HEK293 (cell line): ENCODE results near the gene FABP7.

Source experiments
- CTCF ChIA-PET: fragments of 350-600 bp; formaldehyde crosslinking; extraction: SDS; loops from one replicate; lab custom pipeline; 2021; ENCODE audit warnings: antibody characterized with exemption; lab: Yijun Ruan, JAX
- POLR2A ChIA-PET: fragments of 300-600 bp; formaldehyde crosslinking; extraction: SDS; loops from one replicate; lab custom pipeline; 2020; ENCODE audit warnings: antibody characterized with exemption, inconsistent platforms; lab: Yijun Ruan, JAX
- H3K27ac ChIP-seq: fragments of 200-500 bp; sonication (Bioruptor generic); 2 replicates; pipeline ENCODE4 v1.5.1; 2014; ENCODE audit warnings: low read depth, low read length, control low read depth, inconsistent platforms; ENCODE audit errors: extremely low read depth
- H3K36me3 ChIP-seq, 2 experiments: fragments of 200-500 bp in 1 of 2; sonication (Bioruptor generic) in 1 of 2; 1 replicate in 1 of 2; 2 replicates in 1 of 2; pipeline ENCODE4 v1.5.1; 2014 to 2017; ENCODE audit warnings: inconsistent platforms in 2 of 2, low read length in 2 of 2; ENCODE audit not compliant: control insufficient read depth in 2 of 2, insufficient read depth in 1 of 2
- H3K4me1 ChIP-seq: fragments of 200-500 bp; sonication (Bioruptor generic); 2 replicates; pipeline ENCODE4 v1.5.1; 2014; ENCODE audit warnings: mild to moderate bottlenecking, low read length, inconsistent platforms; ENCODE audit not compliant: control insufficient read depth, insufficient read depth
- H3K4me3 ChIP-seq: 2 replicates; pipeline ENCODE4 v1.5.1; 2011; ENCODE audit warnings: low read depth, mild to moderate bottlenecking, control low read depth, low read length, moderate library complexity
- H3K9me3 ChIP-seq: fragments of 200-500 bp; sonication (Bioruptor generic); 2 replicates; pipeline ENCODE4 v1.5.1; 2014; ENCODE audit warnings: low read depth, low read length, inconsistent platforms; ENCODE audit not compliant: control insufficient read depth, insufficient read depth
- FEZF1 ChIP-seq: fragments of 450-650 bp; formaldehyde crosslinking; IDR thresholded peaks from 2 replicates; pipeline ENCODE4 v1.5.1; 2016; ENCODE audit warnings: missing biosample characterization, missing genetic modification characterization
- KLF9 ChIP-seq: fragments of 450-650 bp; formaldehyde crosslinking; IDR thresholded peaks from 2 replicates; pipeline ENCODE4 v1.5.1; 2016; ENCODE audit warnings: missing biosample characterization, missing genetic modification characterization, low read depth
- PBX3 ChIP-seq: sonication (generic); formaldehyde crosslinking; IDR thresholded peaks from 2 replicates; pipeline ENCODE4 v1.8.1; 2022; ENCODE audit warnings: mild to moderate bottlenecking, moderate library complexity, missing genetic modification reagents
- PRDM4 ChIP-seq: fragments of 450-650 bp; formaldehyde crosslinking; IDR thresholded peaks from 2 replicates; pipeline ENCODE4 v1.5.1; 2017; ENCODE audit warnings: missing biosample characterization, missing genetic modification characterization
- RBAK ChIP-seq: fragments of 450-650 bp; formaldehyde crosslinking; IDR thresholded peaks from 2 replicates; pipeline ENCODE4 v1.5.1; 2016; ENCODE audit warnings: missing biosample characterization, missing genetic modification characterization
- TRIM28 ChIP-seq: IDR thresholded peaks from 2 replicates; pipeline ENCODE4 v1.6.1; 2011; ENCODE audit warnings: low read length, control low read depth, borderline replicate concordance
- ZBTB7A ChIP-seq: fragments of 450-650 bp; formaldehyde crosslinking; IDR thresholded peaks from 2 replicates; pipeline ENCODE4 v1.5.1; 2016; ENCODE audit warnings: low read depth, missing biosample characterization, missing genetic modification characterization
- ZNF138 ChIP-seq: fragments of 450-650 bp; formaldehyde crosslinking; IDR thresholded peaks from 2 replicates; pipeline ENCODE4 v1.5.1; 2016; ENCODE audit warnings: missing biosample characterization, missing genetic modification characterization, borderline replicate concordance
- ZNF146 ChIP-seq: fragments of 450-650 bp; formaldehyde crosslinking; IDR thresholded peaks from 2 replicates; pipeline ENCODE4 v1.5.1; 2016; ENCODE audit warnings: missing biosample characterization, missing genetic modification characterization
- ZNF48 ChIP-seq: fragments of 450-650 bp; formaldehyde crosslinking; IDR thresholded peaks from 2 replicates; pipeline ENCODE4 v1.5.1; 2016; ENCODE audit warnings: missing biosample characterization, missing genetic modification characterization
- ZNF654 ChIP-seq: fragments of 450-650 bp; formaldehyde crosslinking; IDR thresholded peaks from 2 replicates; pipeline ENCODE4 v1.5.1; 2016; ENCODE audit warnings: low read depth, missing biosample characterization, missing genetic modification characterization
- ZNF707 ChIP-seq: fragments of 450-650 bp; formaldehyde crosslinking; IDR thresholded peaks from 2 replicates; pipeline ENCODE4 v1.5.1; 2016; ENCODE audit warnings: missing biosample characterization, missing genetic modification characterization
- ZNF768 ChIP-seq: fragments of 450-650 bp; formaldehyde crosslinking; IDR thresholded peaks from 2 replicates; pipeline ENCODE4 v1.5.1; 2018; ENCODE audit warnings: missing biosample characterization, mild to moderate bottlenecking, missing genetic modification characterization
- ZSCAN30 ChIP-seq: fragments of 450-650 bp; IDR thresholded peaks from 2 replicates; pipeline ENCODE4 v1.5.1; 2018; ENCODE audit warnings: missing biosample characterization, mild to moderate bottlenecking, missing genetic modification characterization, moderate library complexity
- TF ChIP-seq, protein P1 (sequence below): fragments of 450-650 bp; formaldehyde crosslinking; IDR thresholded peaks from 2 replicates; pipeline ENCODE4 v1.5.1; 2017; ENCODE audit warnings: missing biosample characterization, missing genetic modification characterization
- TF ChIP-seq, protein P2 (sequence below): fragments of 450-650 bp; formaldehyde crosslinking; IDR thresholded peaks from 2 replicates; pipeline ENCODE4 v1.5.1; 2016; ENCODE audit warnings: missing biosample characterization, missing genetic modification characterization
- TF ChIP-seq, protein P3 (sequence below): fragments of 450-650 bp; formaldehyde crosslinking; IDR thresholded peaks from 2 replicates; pipeline ENCODE4 v1.5.1; 2016; ENCODE audit warnings: missing biosample characterization, missing genetic modification characterization

FABP7 gene

GRCh38 chr6:122770835-122771601, 8.5 kb upstream of the FABP7 start:
- TF ChIP-seq TRIM28 (0 out of 2 replicates have a peak, but pooled peaks have one; percentile 38), PBX3 (CRISPR knock-in tag) (no peak)
- Histone ChIP-seq H3K36me3 (no peaks in the 10 kb centered on the region), H3K27ac (no peak overlapping the region), H3K4me1 (no peaks in the 10 kb centered on the region), H3K9me3 (no peaks in the 10 kb centered on the region), H3K4me3 (no peak overlapping the region)
- ChIA-PET CTCF (interaction anchor here (0.9 to 2.4 kb wide), 2 partner anchors 24 to 68 kb away, joined by 3 to 11 read pairs; no protein-coding TSS in a partner anchor), POLR2A (no interaction called here)

DNA sequence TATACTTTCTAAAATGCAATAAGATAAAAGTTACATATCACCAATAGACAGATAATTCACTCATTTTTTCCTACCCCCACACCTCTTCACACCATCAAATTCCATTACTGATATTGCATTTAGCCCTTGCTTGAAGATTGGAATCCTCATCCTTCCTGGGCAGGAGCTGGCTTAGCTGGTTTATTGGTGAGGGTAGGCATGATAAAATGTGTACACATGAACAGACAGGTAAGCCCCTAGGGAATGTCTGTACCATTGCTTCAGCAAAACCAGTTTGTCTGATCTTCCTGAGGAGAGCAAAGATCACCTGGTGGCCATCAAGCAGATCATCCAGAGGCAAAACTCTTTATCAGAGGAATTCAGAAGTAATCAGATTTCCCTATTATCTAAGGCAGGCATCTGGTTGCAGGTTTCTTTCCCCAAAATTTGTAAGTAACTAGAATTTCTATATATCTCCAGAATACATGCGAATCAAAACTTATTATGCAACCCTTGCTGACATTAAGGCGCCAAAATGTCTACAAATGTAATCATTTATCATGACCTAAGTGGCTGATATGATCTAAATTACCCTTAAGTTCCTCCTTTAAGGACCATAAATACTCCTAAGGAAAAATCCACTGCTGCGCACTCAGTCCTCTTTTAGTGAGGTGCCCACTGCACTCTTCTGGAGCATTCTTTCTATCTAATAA, 6.6 kb upstream of the FABP7 start:
- Histone ChIP-seq H3K4me1 (no peaks in the 10 kb centered on the region), H3K4me3 (no peak overlapping the region), H3K36me3 (no peaks in the 10 kb centered on the region), H3K9me3 (no peaks in the 10 kb centered on the region), H3K27ac (no peak overlapping the region)
- POLR2A ChIA-PET, result interaction anchor here (1.4 kb wide), 1 partner anchor 16 kb away, joined by 5 read pairs; the partner anchor contains the start of gene SMPDL3A
- CTCF ChIA-PET, result interaction anchor here (1.2 kb wide), 1 partner anchor 17 kb away, joined by 3 read pairs; the partner anchor contains the start of gene SMPDL3A
- TF ChIP-seq, protein P1, sequence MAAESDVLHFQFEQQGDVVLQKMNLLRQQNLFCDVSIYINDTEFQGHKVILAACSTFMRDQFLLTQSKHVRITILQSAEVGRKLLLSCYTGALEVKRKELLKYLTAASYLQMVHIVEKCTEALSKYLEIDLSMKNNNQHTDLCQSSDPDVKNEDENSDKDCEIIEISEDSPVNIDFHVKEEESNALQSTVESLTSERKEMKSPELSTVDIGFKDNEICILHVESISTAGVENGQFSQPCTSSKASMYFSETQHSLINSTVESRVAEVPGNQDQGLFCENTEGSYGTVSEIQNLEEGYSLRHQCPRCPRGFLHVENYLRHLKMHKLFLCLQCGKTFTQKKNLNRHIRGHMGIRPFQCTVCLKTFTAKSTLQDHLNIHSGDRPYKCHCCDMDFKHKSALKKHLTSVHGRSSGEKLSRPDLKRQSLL, result no peak
- TF ChIP-seq KLF9 (tag by site-specific recombination) (no peak), ZSCAN30 (no peak)
- TF ChIP-seq, protein P2, sequence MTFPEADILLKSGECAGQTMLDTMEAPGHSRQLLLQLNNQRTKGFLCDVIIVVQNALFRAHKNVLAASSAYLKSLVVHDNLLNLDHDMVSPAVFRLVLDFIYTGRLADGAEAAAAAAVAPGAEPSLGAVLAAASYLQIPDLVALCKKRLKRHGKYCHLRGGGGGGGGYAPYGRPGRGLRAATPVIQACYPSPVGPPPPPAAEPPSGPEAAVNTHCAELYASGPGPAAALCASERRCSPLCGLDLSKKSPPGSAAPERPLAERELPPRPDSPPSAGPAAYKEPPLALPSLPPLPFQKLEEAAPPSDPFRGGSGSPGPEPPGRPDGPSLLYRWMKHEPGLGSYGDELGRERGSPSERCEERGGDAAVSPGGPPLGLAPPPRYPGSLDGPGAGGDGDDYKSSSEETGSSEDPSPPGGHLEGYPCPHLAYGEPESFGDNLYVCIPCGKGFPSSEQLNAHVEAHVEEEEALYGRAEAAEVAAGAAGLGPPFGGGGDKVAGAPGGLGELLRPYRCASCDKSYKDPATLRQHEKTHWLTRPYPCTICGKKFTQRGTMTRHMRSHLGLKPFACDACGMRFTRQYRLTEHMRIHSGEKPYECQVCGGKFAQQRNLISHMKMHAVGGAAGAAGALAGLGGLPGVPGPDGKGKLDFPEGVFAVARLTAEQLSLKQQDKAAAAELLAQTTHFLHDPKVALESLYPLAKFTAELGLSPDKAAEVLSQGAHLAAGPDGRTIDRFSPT (tag by site-specific recombination), result peak; percentile 71; the same call in 1 of the 2 replicates

- H3K4me3 ChIP-seq, result no peak overlapping the region
- H3K9me3 ChIP-seq, result no peaks in the 10 kb centered on the region
- no peaks in the 10 kb centered on the region for H3K36me3 ChIP-seq
- ChIA-PET CTCF (interaction anchor here (0.7 to 1.2 kb wide), 2 partner anchors 32 to 281 kb away, joined by 3 read pairs; no protein-coding TSS in a partner anchor), POLR2A (no interaction called here)
- H3K4me1 ChIP-seq, result no peaks in the 10 kb centered on the region
- TF ChIP-seq ZNF138 (tag by site-specific recombination) (no peak), ZNF146 (tag by site-specific recombination) (0 out of 2 replicates have a peak, but pooled peaks have one; percentile 37)
- H3K27ac ChIP-seq, result no peak overlapping the region
These were observed 3.5 kb upstream of the FABP7 start for GRCh38 chr6:122775975-122776374.

- H3K36me3 ChIP-seq, result no peaks in the 10 kb centered on the region
- no peak overlapping the region for H3K4me3 ChIP-seq
- CTCF ChIA-PET, result no interaction called here
- POLR2A ChIA-PET, result no interaction called here
- no peak overlapping the region for H3K27ac ChIP-seq
- no peaks in the 10 kb centered on the region for H3K9me3 ChIP-seq
- no peaks in the 10 kb centered on the region for H3K4me1 ChIP-seq
- TF ChIP-seq ZNF48 (tag by site-specific recombination), result no peak
- no peak for TF ChIP-seq PRDM4
- no peak for TF ChIP-seq ZNF654 (tag by site-specific recombination)
- no peak for TF ChIP-seq ZBTB7A (tag by site-specific recombination)
- TF ChIP-seq, protein P3, sequence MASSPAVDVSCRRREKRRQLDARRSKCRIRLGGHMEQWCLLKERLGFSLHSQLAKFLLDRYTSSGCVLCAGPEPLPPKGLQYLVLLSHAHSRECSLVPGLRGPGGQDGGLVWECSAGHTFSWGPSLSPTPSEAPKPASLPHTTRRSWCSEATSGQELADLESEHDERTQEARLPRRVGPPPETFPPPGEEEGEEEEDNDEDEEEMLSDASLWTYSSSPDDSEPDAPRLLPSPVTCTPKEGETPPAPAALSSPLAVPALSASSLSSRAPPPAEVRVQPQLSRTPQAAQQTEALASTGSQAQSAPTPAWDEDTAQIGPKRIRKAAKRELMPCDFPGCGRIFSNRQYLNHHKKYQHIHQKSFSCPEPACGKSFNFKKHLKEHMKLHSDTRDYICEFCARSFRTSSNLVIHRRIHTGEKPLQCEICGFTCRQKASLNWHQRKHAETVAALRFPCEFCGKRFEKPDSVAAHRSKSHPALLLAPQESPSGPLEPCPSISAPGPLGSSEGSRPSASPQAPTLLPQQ (tag by site-specific recombination), result no peak
- no peak for TF ChIP-seq ZNF707 (tag by site-specific recombination)
- TF ChIP-seq ZNF768 (tag by site-specific recombination), result no peak
- TF ChIP-seq RBAK (tag by site-specific recombination), result no peak
- no peak for TF ChIP-seq FEZF1 (tag by site-specific recombination)
These were observed 1.2 kb upstream of the FABP7 start for GRCh38 chr6:122778302-122778701.
